ENCODE data around the gene TOR2A.

DNA sequence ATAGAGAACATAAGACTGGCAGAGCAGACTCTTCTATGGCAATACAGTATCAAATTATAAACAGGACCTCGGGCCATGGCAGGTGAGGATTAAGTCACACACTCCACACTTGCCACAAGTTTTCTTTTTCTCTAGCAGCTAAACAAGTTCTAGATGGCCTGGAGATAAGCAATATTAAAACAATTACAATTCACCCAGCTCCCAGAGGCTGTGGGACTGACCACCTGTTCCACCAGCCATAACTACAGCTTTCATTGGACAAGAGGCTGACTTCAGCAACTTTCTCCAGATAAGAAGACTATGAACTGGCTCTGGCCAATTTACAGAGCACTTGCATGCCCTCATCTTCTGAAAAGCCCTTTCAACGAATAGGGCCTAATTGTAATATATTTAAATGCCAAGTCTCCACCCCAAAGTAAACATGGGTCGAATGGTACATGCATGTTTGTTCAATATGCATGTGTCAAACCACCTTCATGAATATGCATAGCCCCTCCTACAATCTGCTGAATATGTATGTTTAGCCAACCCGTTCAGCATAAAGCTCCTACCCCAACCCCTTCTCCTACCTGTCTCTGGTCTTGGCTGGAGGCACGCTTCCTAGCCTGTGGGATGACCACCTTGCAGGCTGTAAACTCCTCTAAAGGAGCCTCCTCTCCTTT lies 34.4 kb downstream of the TOR2A start:
- no peak for TF ChIP-seq POLR2A (IDR thresholded peaks at IDR 0.05)
- TF ChIP-seq, protein P1, sequence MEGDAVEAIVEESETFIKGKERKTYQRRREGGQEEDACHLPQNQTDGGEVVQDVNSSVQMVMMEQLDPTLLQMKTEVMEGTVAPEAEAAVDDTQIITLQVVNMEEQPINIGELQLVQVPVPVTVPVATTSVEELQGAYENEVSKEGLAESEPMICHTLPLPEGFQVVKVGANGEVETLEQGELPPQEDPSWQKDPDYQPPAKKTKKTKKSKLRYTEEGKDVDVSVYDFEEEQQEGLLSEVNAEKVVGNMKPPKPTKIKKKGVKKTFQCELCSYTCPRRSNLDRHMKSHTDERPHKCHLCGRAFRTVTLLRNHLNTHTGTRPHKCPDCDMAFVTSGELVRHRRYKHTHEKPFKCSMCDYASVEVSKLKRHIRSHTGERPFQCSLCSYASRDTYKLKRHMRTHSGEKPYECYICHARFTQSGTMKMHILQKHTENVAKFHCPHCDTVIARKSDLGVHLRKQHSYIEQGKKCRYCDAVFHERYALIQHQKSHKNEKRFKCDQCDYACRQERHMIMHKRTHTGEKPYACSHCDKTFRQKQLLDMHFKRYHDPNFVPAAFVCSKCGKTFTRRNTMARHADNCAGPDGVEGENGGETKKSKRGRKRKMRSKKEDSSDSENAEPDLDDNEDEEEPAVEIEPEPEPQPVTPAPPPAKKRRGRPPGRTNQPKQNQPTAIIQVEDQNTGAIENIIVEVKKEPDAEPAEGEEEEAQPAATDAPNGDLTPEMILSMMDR (IDR thresholded peaks at IDR 0.05) = no peak
- TF ChIP-seq POLR2AphosphoS5 (IDR thresholded peaks at IDR 0.05) = no peak

All from breast epithelium (tissue), 3 donors.